Testis (tissue), 3 donors: ENCODE measurements around the gene MRPL32. TPM values are rescaled to one million over a fixed set of nuclear protein-coding genes. Genes with fewer than 3 reads are reported as not detected.
A peak's percentile ranks its signal among the peaks of the same experiment; 100 is the strongest.

Experiments used
- DNase-seq: peaks from one replicate; pipeline ENCODE4 v3.0.0-alpha.2; 2019
- H3K27ac ChIP-seq, 2 donors: fragments of 200-600 bp; sonication (generic); one replicate each; pipeline ENCODE4 v1.5.1; 2019
- H3K27me3 ChIP-seq: fragments of 200-600 bp; sonication (generic); one replicate; pipeline ENCODE4 v1.5.1; 2019
- H3K36me3 ChIP-seq: fragments of 200-600 bp; sonication (generic); one replicate; pipeline ENCODE4 v1.5.1; 2017; ENCODE audit warnings: low read depth; ENCODE audit errors: missing control alignments
- H3K4me1 ChIP-seq: fragments of 200-600 bp; sonication (generic); one replicate; pipeline ENCODE4 v1.5.1; 2019
- H3K4me3 ChIP-seq, 2 donors: fragments of 200-600 bp; sonication (generic); one replicate each; pipeline ENCODE4 v1.5.1; 2017 to 2019
- H3K9me3 ChIP-seq: fragments of 200-600 bp; sonication (generic); one replicate; pipeline ENCODE4 v1.5.1; 2017
- CTCF ChIP-seq, 3 experiments: fragments of 450-650 bp in 2 of 3; fragments of 200-600 bp in 1 of 3; sonication (generic) in 1 of 3; IDR thresholded peaks; one replicate each; pipeline ENCODE4 v1.5.1; 2016 to 2019; ENCODE audit warnings: antibody characterized with exemption in 3 of 3, mild to moderate bottlenecking in 2 of 3, moderate library complexity in 1 of 3
- POLR2A ChIP-seq: fragments of 450-650 bp; IDR thresholded peaks from one replicate; pipeline ENCODE4 v1.6.1; 2017; ENCODE audit warnings: antibody characterized with exemption, mild to moderate bottlenecking, moderate library complexity
- WGBS, 2 donors: methylation state at CpG; one replicate each; pipeline ENCODE4 v1.1.5; 2018; 5-methylcytosine and 5-hydroxymethylcytosine counted together
- intact Hi-C: fragments of 100-400 bp; cut with DNase I; formaldehyde crosslinking; loops from one replicate; pipeline ENCODE4 v1.15.1; 2023; ENCODE audit warnings: low total_unique reads
- polyA plus RNA-seq: library from polyadenylated mRNA; stranded (reverse); fragments of 350-450 nt; fragmentation: Illumina TruSeq; extraction: RNeasy Lipid Tissue Mini Kit (QIAGEN cat#74804); gene quantifications from one replicate; pipeline ENCODE4 v1.2.3, GENCODE V29; 2014; ENCODE audit warnings: low read depth, low replicate concordance; ENCODE audit not compliant: insufficient read depth
- total RNA-seq, 2 donors: library from RNA; depleted of rRNA; stranded (reverse); fragments of >200 nt; gene quantifications; one replicate each; pipeline ENCODE4 v1.2.3, GENCODE V29; 2016

Gene MRPL32
- total and polyA plus RNA-seq, 3 donors from 2014 or later = 46.9 to 56.8 (median 50.1) TPM

- Histone ChIP-seq H3K36me3 (no peaks in the 10 kb centered on the region), H3K27ac (no peak overlapping the region), H3K4me3 (no peak overlapping the region), H3K27me3 (no peaks in the 10 kb centered on the region), H3K9me3 (no peaks in the 10 kb centered on the region), H3K4me1 (no peaks in the 10 kb centered on the region)
- no peak for TF ChIP-seq CTCF (IDR thresholded peaks at IDR 0.05)
- TF ChIP-seq POLR2A = no peak
- no peak for DNase-seq
- intact Hi-C loops = no loop called here
- WGBS, 2 donors = 59 to 67% methylated on average over 6 of the region's 6 CpGs
Observed at GRCh38 chr7:42964849-42965805, 33.0 kb downstream of the MRPL32 start.

- no peaks in the 10 kb centered on the region for H3K9me3 ChIP-seq
- no peaks in the 10 kb centered on the region for H3K4me1 ChIP-seq
- no peaks in the 10 kb centered on the region for H3K27me3 ChIP-seq
- no peak for DNase-seq
- H3K27ac ChIP-seq = no peak overlapping the region
- H3K36me3 ChIP-seq = no peaks in the 10 kb centered on the region
- H3K4me3 ChIP-seq = no peak overlapping the region
- WGBS, 2 donors = 81 to 94% methylated on average over 2 of the region's 2 CpGs
- TF ChIP-seq POLR2A (no peak), CTCF (IDR thresholded peaks at IDR 0.05) (no peak)
- intact Hi-C loops = no loop called here
Observed at GRCh38 chr7:42967391-42967790, 35.2 kb downstream of the MRPL32 start.

GRCh38 chr7:42972699-42973500 is 40.7 kb downstream of the MRPL32 start:
- Histone ChIP-seq H3K27ac (peak overlapping the region in 1 of 2 donors; percentile 3), H3K4me1 (no peaks in the 10 kb centered on the region), H3K27me3 (no peaks in the 10 kb centered on the region), H3K4me3 (no peak overlapping the region), H3K36me3 (no peaks in the 10 kb centered on the region), H3K9me3 (no peaks in the 10 kb centered on the region)
- DNase-seq = peak; percentile 76
- 20 to 39% methylated on average over 5 of the region's 5 CpGs for WGBS, 2 donors
- intact Hi-C loops = no loop called here
- TF ChIP-seq POLR2A (no peak), CTCF (IDR thresholded peaks at IDR 0.05) (no peak)

- no peaks in the 10 kb centered on the region for H3K9me3 ChIP-seq
- TF ChIP-seq POLR2A (no peak), CTCF (IDR thresholded peaks at IDR 0.05) (no peak)
- DNase-seq = no peak
- H3K4me3 ChIP-seq = no peak overlapping the region
- intact Hi-C loops = no loop called here
- H3K36me3 ChIP-seq = no peaks in the 10 kb centered on the region
- H3K27ac ChIP-seq = no peak overlapping the region
- 90 to 94% methylated on average over 3 of the region's 3 CpGs for WGBS, 2 donors
- no peaks in the 10 kb centered on the region for H3K4me1 ChIP-seq
- H3K27me3 ChIP-seq = no peaks in the 10 kb centered on the region
Observed at GRCh38 chr7:42976371-42976770, 44.2 kb downstream of the MRPL32 start.
